Erythroblast (primary cell): ENCODE measurements around the gene CYTIP.
"Not testable (repeated sequence)": the region's sequence is repeated elsewhere in the genome, so short reads cannot be mapped to it uniquely, and the experiment has no call there.

Experiments used
- DNase-seq, 2 experiments: peaks; one replicate each; lab custom pipeline; 2025; lab: John Stamatoyannopoulos, UW
- GATA1 ChIP-seq: IDR thresholded peaks from 2 replicates; pipeline ENCODE4 v1.6.1; 2011; ENCODE audit warnings: low read depth, mild to moderate bottlenecking, control low read depth, low read length, moderate library complexity
- POLR2A ChIP-seq: IDR thresholded peaks from 2 replicates; pipeline ENCODE4 v1.6.1; 2011; ENCODE audit warnings: mild to moderate bottlenecking, low read length

Gene CYTIP

DNA sequence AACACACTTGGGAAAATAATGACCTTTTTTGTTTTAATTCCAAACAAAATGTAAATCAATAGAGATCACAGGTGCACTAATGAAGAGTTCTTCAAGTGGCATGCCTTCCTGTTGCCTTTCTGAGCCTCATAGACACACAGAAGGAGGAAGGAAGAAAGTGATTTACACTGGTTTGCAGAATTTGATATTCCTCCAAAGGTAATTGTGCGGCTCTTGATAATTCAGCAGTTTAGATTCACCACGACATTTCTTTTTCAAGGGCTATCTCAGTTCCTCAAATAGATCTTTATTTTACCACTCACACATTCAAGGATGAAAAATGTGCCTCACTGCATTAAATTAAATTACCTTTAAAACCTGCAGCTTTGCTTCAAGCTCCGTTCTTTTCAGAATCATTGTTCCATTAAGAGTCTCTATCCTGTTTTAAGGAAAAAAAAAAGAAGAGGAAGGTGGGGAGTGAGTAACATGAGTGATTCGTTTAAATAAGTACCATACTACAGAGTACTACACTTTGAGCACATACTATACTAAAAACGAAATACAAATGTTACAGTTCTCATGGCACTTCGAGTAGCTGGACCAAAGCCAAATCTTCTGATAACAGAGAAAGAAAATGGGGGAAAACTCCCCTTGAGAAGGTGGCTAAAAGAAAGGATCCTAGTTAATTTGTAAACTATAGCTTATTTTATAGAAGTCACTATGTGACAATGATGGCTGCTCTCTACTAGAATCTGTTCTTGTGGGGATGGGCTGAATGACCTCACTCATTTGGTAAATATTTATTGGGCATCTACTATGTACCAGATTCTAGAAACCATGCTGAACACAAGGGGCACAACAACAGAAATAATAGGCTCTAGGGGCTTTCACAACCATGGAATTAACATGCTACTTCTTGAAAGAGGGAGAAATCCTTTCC, 16.6 kb downstream of the CYTIP start:
- TF ChIP-seq GATA1 (no peak), POLR2A (no peak)
- no peak for DNase-seq

DNA sequence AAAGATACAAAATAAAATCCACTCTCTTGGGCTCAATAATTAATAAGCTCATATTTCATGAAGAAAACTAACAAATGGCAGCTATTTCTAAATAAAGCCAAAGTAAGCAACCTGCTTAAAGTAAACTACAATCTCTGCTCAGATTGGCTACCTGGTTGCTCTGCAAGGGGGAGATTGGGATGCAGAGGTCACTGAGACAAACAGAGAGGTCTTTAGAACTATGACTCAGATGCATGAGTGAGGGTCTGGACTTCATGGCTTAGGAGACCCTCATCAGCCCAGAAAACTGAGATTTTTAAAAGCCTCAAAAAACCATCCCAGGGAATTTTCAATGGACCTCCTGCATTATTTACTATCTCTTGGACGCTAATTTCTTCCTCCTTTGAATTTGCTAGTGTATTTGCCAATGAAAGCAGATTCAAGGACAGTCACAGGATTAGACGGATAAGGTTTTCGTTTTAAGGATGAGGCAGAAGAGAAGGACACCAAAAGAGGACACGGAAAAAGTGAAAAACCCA, 17.4 kb downstream of the CYTIP start:
- TF ChIP-seq POLR2A: no peak
- no peak for TF ChIP-seq GATA1

DNA sequence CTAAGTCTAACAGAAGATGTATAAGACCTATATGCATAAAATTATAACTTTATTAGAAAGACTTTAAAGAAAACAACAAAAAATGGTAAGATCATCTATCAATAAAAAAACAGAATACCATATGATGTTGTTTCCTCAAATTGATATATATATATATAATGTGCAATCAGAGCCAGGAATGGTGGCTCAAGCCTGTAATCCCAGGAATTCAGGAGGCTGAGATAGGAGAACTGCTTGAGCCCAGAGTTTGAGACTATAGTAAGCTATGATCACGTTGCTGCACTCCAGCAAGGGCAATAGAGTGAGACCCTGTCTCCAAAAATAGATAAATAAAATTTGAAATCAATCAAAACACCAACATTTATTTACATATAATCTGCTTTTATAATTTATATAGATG, 19.5 kb downstream of the CYTIP start:
- TF ChIP-seq GATA1: no peak
- DNase-seq: no peak

More for the DNA sequence above, 17.4 kb downstream of the CYTIP start:
- no peak for DNase-seq

- TF ChIP-seq POLR2A (no peak), GATA1 (no peak)
- no peak for DNase-seq
Observed at GRCh38 chr2:157421964-157422363, 21.9 kb downstream of the CYTIP start.

- TF ChIP-seq GATA1: no peak
- TF ChIP-seq POLR2A: no peak
- DNase-seq: no peak
Observed at GRCh38 chr2:157421331-157421944, 22.5 kb downstream of the CYTIP start.

DNA sequence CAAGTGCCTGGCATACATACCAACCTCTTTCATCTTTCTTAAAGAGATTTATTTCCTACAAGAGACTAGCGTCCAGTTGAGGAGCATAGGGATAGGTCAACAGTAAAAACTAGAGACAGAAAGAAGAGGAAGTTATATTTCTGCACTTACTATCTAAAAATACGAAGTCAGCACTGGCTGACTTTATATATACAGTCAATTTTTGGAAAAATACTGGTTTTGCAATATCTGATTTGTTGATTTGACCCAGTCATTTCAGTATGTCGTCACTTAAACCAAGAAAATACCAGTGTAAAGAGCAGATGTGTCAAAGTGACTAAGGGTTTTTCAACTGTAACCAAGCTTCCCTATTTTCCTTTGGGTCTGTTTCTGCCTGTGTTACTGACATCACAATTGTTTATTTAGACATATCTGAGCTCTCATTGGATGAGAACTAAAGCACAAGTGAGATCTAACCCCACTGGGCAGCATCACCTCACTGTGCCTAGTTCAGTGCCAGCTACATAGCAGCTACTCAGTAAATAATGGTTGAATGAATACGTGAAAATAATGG, 23.0 kb downstream of the CYTIP start:
- TF ChIP-seq POLR2A (no peak), GATA1 (no peak)

DNA sequence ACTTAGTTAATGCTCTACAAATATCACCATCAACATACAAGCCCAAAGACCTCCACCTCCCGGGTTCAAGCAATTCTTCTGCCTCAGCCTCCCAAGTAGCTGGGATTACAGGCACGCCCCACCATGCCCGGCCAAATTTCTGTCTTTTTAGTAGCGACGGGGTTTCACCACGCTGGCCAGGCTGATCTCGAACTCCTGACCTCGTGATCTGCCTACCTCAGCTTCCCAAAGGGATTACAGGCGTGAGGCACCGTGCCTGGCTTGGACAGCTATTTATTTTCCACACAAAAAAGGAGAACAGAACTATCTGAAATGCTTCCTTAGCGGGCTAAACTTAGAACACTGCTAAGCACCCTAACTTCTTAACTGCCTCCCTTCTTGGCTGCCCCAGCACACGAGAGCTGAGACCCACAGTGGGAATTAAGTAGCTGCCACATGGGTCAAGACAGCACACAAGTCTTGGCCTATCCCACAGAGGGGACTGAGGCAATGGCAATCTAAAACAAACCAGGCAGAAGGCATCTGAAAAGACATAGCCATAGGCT, 24.8 kb downstream of the CYTIP start:
- no peak for TF ChIP-seq GATA1
- TF ChIP-seq POLR2A: no peak
- DNase-seq: no peak

More for the DNA sequence above, 23.0 kb downstream of the CYTIP start:
- peak in 1 of 2 experiments; percentile 29 for DNase-seq

GRCh38 chr2:157418239-157418641, 25.6 kb downstream of the CYTIP start:
- DNase-seq: no peak
- no peak for TF ChIP-seq POLR2A
- TF ChIP-seq GATA1: no peak

GRCh38 chr2:157415591-157416101, 28.2 kb downstream of the CYTIP start:
- TF ChIP-seq GATA1: no peak
- TF ChIP-seq POLR2A: no peak
- no peak for DNase-seq

GRCh38 chr2:157414050-157414449, 29.8 kb downstream of the CYTIP start:
- no peak for TF ChIP-seq GATA1
- TF ChIP-seq POLR2A: no peak
- DNase-seq: no peak

DNA sequence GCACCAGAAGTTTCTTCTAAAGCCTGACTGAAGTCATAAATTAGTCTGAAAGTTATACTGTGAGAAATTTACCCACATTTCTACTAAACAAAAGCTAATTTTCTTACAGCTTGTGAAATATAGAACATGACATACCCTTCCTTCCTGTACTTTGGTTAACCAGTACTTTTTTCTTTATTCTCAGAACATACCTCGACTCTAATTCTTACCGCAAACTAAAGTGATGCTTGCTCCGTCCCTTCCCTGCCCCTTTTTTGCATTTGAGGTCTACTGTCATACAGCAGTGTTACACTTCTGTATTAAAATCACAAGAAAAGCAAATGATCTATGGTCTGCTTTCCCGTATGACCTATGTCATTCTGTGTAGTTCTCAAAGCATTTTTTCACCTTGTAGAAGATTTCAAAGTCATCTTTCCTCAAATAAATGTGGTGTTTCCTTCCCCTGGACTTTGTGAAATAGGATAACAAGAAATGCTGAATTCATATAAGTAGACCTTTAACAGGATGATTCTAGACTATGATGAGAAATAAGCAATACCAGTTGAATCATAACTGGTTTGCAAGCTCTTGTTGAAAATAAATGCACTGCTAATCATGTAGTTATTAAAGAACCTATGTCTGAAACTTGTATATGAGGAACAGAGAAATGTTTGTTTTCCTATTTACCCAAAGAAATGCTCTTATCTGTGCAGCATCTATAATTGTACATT, 30.4 kb downstream of the CYTIP start:
- DNase-seq: no peak
- no peak for TF ChIP-seq GATA1
- no peak for TF ChIP-seq POLR2A

- DNase-seq: no peak
- TF ChIP-seq POLR2A (no peak), GATA1 (no peak)
Observed at GRCh38 chr2:157411624-157412336, 32.1 kb downstream of the CYTIP start.

DNA sequence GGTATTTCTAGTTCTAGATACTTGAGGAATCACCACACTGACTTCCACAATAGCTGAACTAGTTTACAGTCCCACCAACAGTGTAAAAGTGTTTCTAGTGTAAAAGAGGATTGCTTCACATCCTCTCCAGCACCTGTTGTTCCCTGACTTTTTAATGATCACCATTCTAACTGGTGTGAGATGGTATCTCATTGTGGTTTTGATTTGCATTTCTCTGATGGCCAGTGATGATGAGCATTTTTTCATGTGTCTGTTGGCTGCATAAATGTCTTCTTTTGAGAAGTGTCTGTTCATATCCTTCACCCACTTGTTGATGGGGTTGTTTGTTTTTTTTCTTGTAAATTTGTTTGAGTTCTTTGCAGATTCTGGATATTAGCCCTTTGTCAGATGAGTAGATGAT, 38.5 kb downstream of the CYTIP start:
- DNase-seq: not testable (repeated sequence)
